ENCODE measurements around the gene TENM3. TPM values are rescaled to one million over a fixed set of nuclear protein-coding genes. Genes with fewer than 3 reads are reported as not detected.

Gene TENM3
- polyA plus RNA-seq, 1 of the 3 experiments (the other 2 are of a cell fraction), result 10.4 TPM

DNA sequence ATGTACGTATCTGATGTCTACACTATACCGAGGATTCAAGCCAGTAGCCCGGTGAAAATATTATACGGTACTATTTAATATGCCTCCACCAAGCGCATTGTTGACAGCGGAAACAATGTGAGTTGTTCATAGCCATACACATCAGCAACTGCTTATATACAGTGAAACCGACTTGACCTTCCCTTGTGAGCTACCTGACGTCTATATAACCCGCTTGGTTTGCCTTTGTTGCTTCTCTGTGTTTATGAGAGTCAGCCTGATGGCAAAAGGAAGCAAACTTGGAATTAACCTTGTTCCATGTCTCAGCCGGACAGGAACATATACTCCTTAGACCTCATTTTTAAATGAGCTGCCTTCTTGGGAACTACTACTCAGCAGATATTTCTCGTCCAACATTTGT lies 462.2 kb downstream of the TENM3 start:
- no peak for DNase-seq
- TF ChIP-seq FOSL2 (IDR thresholded peaks at IDR 0.05; ENCODE audit: borderline replicate concordance, low read depth), result no peak
- TF ChIP-seq, protein P1, sequence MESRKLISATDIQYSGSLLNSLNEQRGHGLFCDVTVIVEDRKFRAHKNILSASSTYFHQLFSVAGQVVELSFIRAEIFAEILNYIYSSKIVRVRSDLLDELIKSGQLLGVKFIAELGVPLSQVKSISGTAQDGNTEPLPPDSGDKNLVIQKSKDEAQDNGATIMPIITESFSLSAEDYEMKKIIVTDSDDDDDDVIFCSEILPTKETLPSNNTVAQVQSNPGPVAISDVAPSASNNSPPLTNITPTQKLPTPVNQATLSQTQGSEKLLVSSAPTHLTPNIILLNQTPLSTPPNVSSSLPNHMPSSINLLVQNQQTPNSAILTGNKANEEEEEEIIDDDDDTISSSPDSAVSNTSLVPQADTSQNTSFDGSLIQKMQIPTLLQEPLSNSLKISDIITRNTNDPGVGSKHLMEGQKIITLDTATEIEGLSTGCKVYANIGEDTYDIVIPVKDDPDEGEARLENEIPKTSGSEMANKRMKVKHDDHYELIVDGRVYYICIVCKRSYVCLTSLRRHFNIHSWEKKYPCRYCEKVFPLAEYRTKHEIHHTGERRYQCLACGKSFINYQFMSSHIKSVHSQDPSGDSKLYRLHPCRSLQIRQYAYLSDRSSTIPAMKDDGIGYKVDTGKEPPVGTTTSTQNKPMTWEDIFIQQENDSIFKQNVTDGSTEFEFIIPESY (IDR thresholded peaks at IDR 0.05; ENCODE audit: borderline replicate concordance, low read depth), result no peak
- TF ChIP-seq, protein P2, sequence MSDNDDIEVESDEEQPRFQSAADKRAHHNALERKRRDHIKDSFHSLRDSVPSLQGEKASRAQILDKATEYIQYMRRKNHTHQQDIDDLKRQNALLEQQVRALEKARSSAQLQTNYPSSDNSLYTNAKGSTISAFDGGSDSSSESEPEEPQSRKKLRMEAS (IDR thresholded peaks at IDR 0.05; ENCODE audit: low read depth), result no peak
- no peak for TF ChIP-seq YY1 (IDR thresholded peaks at IDR 0.05; ENCODE audit: low read depth)
- TF ChIP-seq, protein P3, sequence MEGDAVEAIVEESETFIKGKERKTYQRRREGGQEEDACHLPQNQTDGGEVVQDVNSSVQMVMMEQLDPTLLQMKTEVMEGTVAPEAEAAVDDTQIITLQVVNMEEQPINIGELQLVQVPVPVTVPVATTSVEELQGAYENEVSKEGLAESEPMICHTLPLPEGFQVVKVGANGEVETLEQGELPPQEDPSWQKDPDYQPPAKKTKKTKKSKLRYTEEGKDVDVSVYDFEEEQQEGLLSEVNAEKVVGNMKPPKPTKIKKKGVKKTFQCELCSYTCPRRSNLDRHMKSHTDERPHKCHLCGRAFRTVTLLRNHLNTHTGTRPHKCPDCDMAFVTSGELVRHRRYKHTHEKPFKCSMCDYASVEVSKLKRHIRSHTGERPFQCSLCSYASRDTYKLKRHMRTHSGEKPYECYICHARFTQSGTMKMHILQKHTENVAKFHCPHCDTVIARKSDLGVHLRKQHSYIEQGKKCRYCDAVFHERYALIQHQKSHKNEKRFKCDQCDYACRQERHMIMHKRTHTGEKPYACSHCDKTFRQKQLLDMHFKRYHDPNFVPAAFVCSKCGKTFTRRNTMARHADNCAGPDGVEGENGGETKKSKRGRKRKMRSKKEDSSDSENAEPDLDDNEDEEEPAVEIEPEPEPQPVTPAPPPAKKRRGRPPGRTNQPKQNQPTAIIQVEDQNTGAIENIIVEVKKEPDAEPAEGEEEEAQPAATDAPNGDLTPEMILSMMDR (IDR thresholded peaks at IDR 0.05), result no peak
- no peak for TF ChIP-seq GATA2 (CRISPR knock-in tag; IDR thresholded peaks at IDR 0.05)
- no peak for TF ChIP-seq JUND (IDR thresholded peaks at IDR 0.05)
- TF ChIP-seq NFIC (IDR thresholded peaks at IDR 0.05; ENCODE audit: borderline replicate concordance), result no peak
- no peak for TF ChIP-seq TAF1 (IDR thresholded peaks at IDR 0.05; ENCODE audit: borderline replicate concordance, low read depth, low read length)
- TF ChIP-seq POLR2AphosphoS5 (IDR thresholded peaks at IDR 0.05; ENCODE audit: low read depth, low read length), result no peak
- TF ChIP-seq MEF2A (IDR thresholded peaks at IDR 0.05; ENCODE audit: borderline replicate concordance, low read depth), result no peak
- TF ChIP-seq CHD2 (IDR thresholded peaks at IDR 0.05; ENCODE audit: low read length, partially characterized antibody), result no peak
- peaks cover 0 to 3% of the 10 kb centered on the region in 2 experiments; a peak in 2 of 4 replicates for H3K4me1 ChIP-seq (ENCODE audit: control insufficient read depth in 1 of 2, insufficient read depth in 2 of 2, low read depth in 1 of 2, low read length in 1 of 2)
- no peak overlapping the region for H3K27ac ChIP-seq (ENCODE audit: low read depth in 2 of 2, low read length in 1 of 2)
- H3K4me3 ChIP-seq (ENCODE audit: low read depth in 2 of 2, low read length in 1 of 2), result no peak overlapping the region
- H3K79me2 ChIP-seq (ENCODE audit: insufficient read depth), result no peaks in the 10 kb centered on the region
- H3K4me2 ChIP-seq, result no peak overlapping the region
- POLR2A ChIA-PET, result no interaction called here
- WGBS (ENCODE audit: low lambda C conversion rate), result 87% methylated on average over 11 of the region's 11 CpGs
- H3K9me3 ChIP-seq, result no peaks in the 10 kb centered on the region
- no peak overlapping the region for H2AFZ ChIP-seq (ENCODE audit: low read depth)
- no peaks in the 10 kb centered on the region for H3K27me3 ChIP-seq (ENCODE audit: insufficient read depth)
- no peaks in the 10 kb centered on the region for H4K20me1 ChIP-seq (ENCODE audit: insufficient read depth)
- peaks cover 0 to 4% of the 10 kb centered on the region in 2 experiments for H3K36me3 ChIP-seq (replicated peaks in 1 of 2; ENCODE audit: control insufficient read depth in 1 of 2, insufficient read depth in 2 of 2, low read length in 1 of 2)
- CTCF ChIA-PET, result interaction anchor here (1.4 kb wide), 1 partner anchor 11 kb away, joined by 3 read pairs; no protein-coding TSS in a partner anchor
- H3K9ac ChIP-seq, result no peak overlapping the region
- no peaks in the 10 kb centered on the region for H3K9me2 ChIP-seq
- no peaks in the 10 kb centered on the region for H3F3A ChIP-seq (replicated peaks; ENCODE audit: insufficient read depth)

DNA sequence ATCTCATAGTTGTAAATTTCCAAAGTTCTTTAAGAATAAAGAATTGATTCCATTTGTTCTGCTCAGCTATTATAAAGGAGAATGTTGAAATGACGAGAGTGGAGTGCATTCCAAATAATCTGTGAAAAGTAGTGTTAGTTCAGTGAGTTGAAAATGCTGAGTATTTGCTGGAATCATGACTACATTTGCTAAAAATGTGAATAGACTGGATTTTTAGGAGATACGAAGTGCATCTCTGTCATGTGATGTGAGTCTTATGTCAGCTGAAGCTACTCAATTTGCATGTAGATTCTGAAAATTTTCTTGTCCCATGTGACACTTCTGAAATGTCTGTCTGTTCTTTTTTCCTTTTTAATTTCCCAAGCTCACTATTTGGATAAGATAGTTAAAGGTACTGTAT lies 468.0 kb downstream of the TENM3 start:
- no peak for TF ChIP-seq RXRA (IDR thresholded peaks at IDR 0.05; ENCODE audit: borderline replicate concordance, low read depth)
- TF ChIP-seq MEF2A (IDR thresholded peaks at IDR 0.05; ENCODE audit: borderline replicate concordance, low read depth), result no peak
- no peak for TF ChIP-seq EZH2phosphoT487 (IDR thresholded peaks at IDR 0.05; ENCODE audit: borderline replicate concordance, low read depth)
- TF ChIP-seq TAF1 (IDR thresholded peaks at IDR 0.05; ENCODE audit: borderline replicate concordance, low read depth, low read length), result no peak
- no peak for TF ChIP-seq POLR2AphosphoS5 (IDR thresholded peaks at IDR 0.05; ENCODE audit: low read depth, low read length)
- TF ChIP-seq, protein P2 (IDR thresholded peaks at IDR 0.05; ENCODE audit: low read depth), result no peak
- TF ChIP-seq, protein P3 (IDR thresholded peaks at IDR 0.05), result no peak
- no peak for TF ChIP-seq JUND (IDR thresholded peaks at IDR 0.05)
- no peak for TF ChIP-seq FOXJ3 (CRISPR knock-in tag; IDR thresholded peaks at IDR 0.05)
- no peak for TF ChIP-seq GATA2 (CRISPR knock-in tag; IDR thresholded peaks at IDR 0.05)
- no peak for TF ChIP-seq RCOR1 (IDR thresholded peaks at IDR 0.05; ENCODE audit: low read length)
- no peak for TF ChIP-seq GABPA (IDR thresholded peaks at IDR 0.05; ENCODE audit: low read depth)
- H3F3A ChIP-seq (replicated peaks; ENCODE audit: insufficient read depth), result no peaks in the 10 kb centered on the region
- no peaks in the 10 kb centered on the region; a peak in 2 of 4 replicates for H3K4me1 ChIP-seq (ENCODE audit: control insufficient read depth in 1 of 2, insufficient read depth in 2 of 2, low read depth in 1 of 2, low read length in 1 of 2)
- DNase-seq, result no peak
- no peak overlapping the region for H3K9ac ChIP-seq
- H3K27ac ChIP-seq (ENCODE audit: low read depth in 2 of 2, low read length in 1 of 2), result no peak overlapping the region
- no peaks in the 10 kb centered on the region for H3K27me3 ChIP-seq (ENCODE audit: insufficient read depth)
- no peak overlapping the region for H3K4me2 ChIP-seq
- no peaks in the 10 kb centered on the region for H3K9me2 ChIP-seq
- H3K4me3 ChIP-seq (ENCODE audit: low read depth in 2 of 2, low read length in 1 of 2), result no peak overlapping the region
- no peaks in the 10 kb centered on the region for H4K20me1 ChIP-seq (ENCODE audit: insufficient read depth)
- H2AFZ ChIP-seq (ENCODE audit: low read depth), result no peak overlapping the region
- ChIA-PET POLR2A (no interaction called here), CTCF (interaction anchor here (1.4 kb wide), 1 partner anchor 15 kb away, joined by 3 read pairs; no protein-coding TSS in a partner anchor)
- H3K36me3 ChIP-seq (replicated peaks in 1 of 2; ENCODE audit: control insufficient read depth in 1 of 2, insufficient read depth in 2 of 2, low read length in 1 of 2), result peaks cover 0 to 1% of the 10 kb centered on the region in 2 experiments
- no peaks in the 10 kb centered on the region for H3K79me2 ChIP-seq (ENCODE audit: insufficient read depth)
- H3K9me3 ChIP-seq, result no peaks in the 10 kb centered on the region
- WGBS (ENCODE audit: low lambda C conversion rate), result 79% methylated on average over 2 of the region's 2 CpGs
